ENCODE data around the gene SMARCAD1. TPM values are rescaled to one million over a fixed set of nuclear protein-coding genes. Genes with fewer than 3 reads are reported as not detected.

Gene SMARCAD1
- total RNA-seq, 1 experiment from 2014 or later, result 57.1 TPM

GRCh38 chr4:94158883-94159282 lies 48.8 kb upstream of the SMARCAD1 start:
- Mint-ChIP-seq H3K27ac (no peak overlapping the region), H3K9me3 (peaks cover 11 to 17% of the 10 kb centered on the region in 2 experiments), H3K4me3 (no peak overlapping the region), H3K36me3 (ENCODE audit: insufficient read depth in 1 of 3, low read depth in 3 of 3) (peaks cover 2 to 5% (median 3%) of the 10 kb centered on the region in 3 experiments; a peak in 4 of 7 replicates), H3K4me1 (peaks cover 5 to 8% of the 10 kb centered on the region in 2 experiments), H3K27me3 (ENCODE audit: low read depth) (no peaks in the 10 kb centered on the region; the same call in 1 of the 2 replicates)
- Histone ChIP-seq H2BK5ac (ENCODE audit: insufficient read length, low read length) (no peak overlapping the region), H3K18ac (ENCODE audit: insufficient read length, low read depth, low read length) (no peak overlapping the region), H2BK12ac (ENCODE audit: insufficient read length, low read depth, low read length) (no peak overlapping the region), H3K27ac (ENCODE audit: insufficient read length, low read depth, low read length) (no peak overlapping the region), H2BK20ac (ENCODE audit: low read depth, low read length, poor library complexity, severe bottlenecking) (no peak overlapping the region), H4K8ac (replicated peaks; ENCODE audit: insufficient read length, low read depth, low read length) (no peak overlapping the region), H3K27me3 (ENCODE audit: insufficient read depth, low read length) (no peaks in the 10 kb centered on the region; the same call in 1 of the 2 replicates), H3K23ac (ENCODE audit: insufficient read length, low read depth, low read length) (no peak overlapping the region), H4K20me1 (ENCODE audit: control insufficient read depth, insufficient read depth, insufficient read length) (no peaks in the 10 kb centered on the region), H3K9me3 (ENCODE audit: control insufficient read depth, low read depth, low read length) (no peaks in the 10 kb centered on the region), H3K9ac (ENCODE audit: extremely low read depth, insufficient read length, low read length) (no peak overlapping the region), H4K91ac (ENCODE audit: insufficient read length, low read depth, low read length) (no peak overlapping the region), H2BK120ac (ENCODE audit: low read depth, low read length, poor library complexity, severe bottlenecking) (no peak overlapping the region), H3K56ac (ENCODE audit: insufficient read length, low read depth, low read length) (no peak overlapping the region), H2AK5ac (ENCODE audit: insufficient read length, low read length) (no peak overlapping the region), H3K4ac (ENCODE audit: low read depth, low read length) (no peak overlapping the region), H4K5ac (ENCODE audit: insufficient read length, low read depth, low read length) (no peak overlapping the region), H3K4me2 (ENCODE audit: insufficient read depth, insufficient read length, low read length) (no peak overlapping the region), H3K79me2 (ENCODE audit: insufficient read depth, low read length) (no peaks in the 10 kb centered on the region), H3K4me1 (ENCODE audit: insufficient read depth, low read length) (no peaks in the 10 kb centered on the region), H2BK15ac (ENCODE audit: low read depth, low read length) (no peak overlapping the region), H3K23me2 (ENCODE audit: insufficient read length, low read depth, low read length, poor library complexity, severe bottlenecking) (no peaks in the 10 kb centered on the region), H3K79me1 (ENCODE audit: insufficient read depth, low read depth, low read length, poor library complexity, severe bottlenecking) (no peaks in the 10 kb centered on the region), H3T11ph (ENCODE audit: low read length) (no peak overlapping the region), H2AFZ (ENCODE audit: low read length) (no peak overlapping the region), H3K14ac (ENCODE audit: insufficient read depth, low read length) (no peak overlapping the region)
- TF ChIP-seq CTCF (conservative IDR thresholded peaks at IDR 0.05), result no peak; the same call in 2 of the 3 replicates
- no CpG with 5 or more reads among the region's 3 CpGs for WGBS (ENCODE audit: extremely low coverage, insufficient read length, low lambda C conversion rate)
- DNase-seq, result no peak
